Right renal cortex interstitium (tissue), 3 donors: Measurements from ENCODE around the gene ABCD1. TPM values are rescaled to one million over a fixed set of nuclear protein-coding genes. Genes with fewer than 3 reads are reported as not detected.
"Not testable (repeated sequence)": the region's sequence is repeated elsewhere in the genome, so short reads cannot be mapped to it uniquely, and the experiment has no call there.

Experiments
- DNase-seq, 3 donors: peaks; one replicate each; pipeline ENCODE4 v3.0.0-alpha.2; 2013; ENCODE audit warnings: low read depth in 3 of 3, low spot score in 2 of 3
- polyA plus RNA-seq, 3 donors: library from polyadenylated mRNA; unstranded; fragments of 120-200 nt; gene quantifications; one replicate each; pipeline ENCODE4 v1.2.1, GENCODE V29; 2013; ENCODE audit not compliant: insufficient read length in 3 of 3

ABCD1 gene
- polyA plus RNA-seq, 3 donors: 7.2 to 7.7 (median 7.4) TPM

DNA sequence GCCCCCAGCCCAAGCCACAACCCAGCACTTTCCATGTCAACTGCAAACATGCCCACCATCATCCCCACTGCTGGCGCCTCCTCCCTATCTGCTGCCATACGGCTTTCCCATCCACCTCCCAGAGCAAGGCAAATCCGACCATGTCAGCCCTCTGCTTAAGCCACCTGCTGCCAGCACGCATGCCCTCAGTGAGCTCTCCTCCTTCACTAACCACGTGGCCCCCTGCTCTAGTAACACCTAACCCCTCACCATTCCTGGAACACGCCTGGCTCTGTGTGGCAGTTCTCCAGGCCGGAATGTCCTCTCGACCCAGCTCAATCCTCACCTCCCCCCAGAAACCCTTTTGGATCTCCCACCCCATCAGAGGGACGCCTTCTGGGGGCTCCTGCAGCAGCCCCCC lies 17.9 kb upstream of the ABCD1 start:
- no peak for DNase-seq

DNA sequence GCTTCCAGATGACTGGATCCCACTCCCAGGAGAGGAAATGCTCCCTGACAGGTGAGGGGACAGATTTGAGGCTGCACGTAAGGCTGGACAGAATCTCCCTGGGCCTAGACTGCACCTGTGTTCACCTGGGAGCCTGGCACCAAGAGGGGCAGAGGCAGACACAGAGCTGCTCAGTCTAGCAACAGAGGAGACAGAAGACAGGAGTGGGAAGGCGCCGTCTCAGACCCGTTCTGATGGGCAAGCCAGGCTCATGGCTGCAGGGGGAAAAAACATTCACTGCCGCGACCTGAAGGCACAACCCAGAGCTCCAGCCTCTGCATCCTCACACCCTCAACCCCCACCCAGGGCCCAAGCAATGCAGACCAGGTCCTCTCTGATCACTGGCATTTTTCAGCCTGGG lies 17.2 kb upstream of the ABCD1 start:
- no peak for DNase-seq

DNA sequence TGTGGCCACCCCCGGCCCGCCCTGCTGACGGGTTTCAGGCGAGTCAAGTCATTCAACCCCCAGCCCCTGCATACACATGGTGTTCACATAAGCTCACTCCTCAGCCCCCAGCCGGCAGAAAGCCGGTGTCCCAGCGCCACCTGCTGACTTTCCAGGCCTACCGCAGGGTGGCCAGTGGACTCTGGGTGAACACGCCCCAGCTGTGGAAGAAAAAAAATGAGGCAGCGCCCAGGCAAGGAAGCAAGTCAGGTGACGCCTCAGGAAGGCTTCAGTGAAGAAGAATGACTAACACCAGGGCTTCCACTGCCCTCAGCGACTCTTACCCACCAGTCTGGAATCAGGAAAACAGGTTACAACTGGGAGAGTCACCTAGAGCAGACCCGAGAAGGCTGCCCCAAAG lies 16.2 kb upstream of the ABCD1 start:
- no peak for DNase-seq

DNA sequence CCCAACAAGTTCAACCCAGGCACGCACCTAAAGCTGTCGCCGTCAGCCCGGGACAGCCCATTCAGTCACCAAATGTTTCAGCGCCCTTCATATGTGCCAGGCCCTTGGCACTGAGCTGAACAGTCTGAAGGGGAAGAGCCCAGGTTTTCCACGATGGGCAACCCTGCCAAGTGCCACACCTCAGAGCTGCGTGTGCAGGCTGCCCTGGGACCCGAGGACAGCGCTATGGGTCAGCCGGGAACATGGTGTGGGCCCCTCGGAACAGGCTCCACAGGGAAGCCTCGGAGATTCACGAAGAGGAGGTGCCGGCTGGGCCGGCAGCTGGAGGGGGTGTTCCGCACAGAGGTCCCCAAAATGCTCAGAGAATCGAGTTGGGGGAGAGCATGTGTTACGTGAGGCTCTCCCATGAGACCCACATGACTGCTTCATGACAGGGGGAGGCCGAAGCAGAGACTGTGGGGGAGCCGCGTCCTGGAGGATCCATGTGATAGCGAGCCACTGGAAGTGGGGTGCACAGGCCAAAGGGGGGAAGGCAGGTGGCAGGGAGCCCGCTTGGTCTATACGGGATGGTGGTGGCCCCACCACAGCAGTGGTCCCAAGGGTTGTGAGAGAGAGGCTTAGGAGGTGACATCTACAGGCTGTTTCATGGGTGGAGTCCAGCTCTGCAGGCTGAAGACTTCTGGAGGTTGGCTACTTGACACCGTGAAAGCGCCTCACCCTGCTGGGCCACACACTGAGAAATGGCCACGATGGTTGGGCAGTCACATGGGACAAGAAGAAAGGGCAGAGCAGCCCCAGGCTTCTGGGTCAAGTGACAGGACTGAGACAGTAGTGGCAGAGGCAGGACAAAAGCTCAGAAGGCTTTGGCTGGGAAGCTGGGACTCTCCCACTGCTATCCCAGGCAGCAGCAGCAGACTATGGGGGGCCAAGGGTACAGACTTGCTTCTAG lies 14.7 kb upstream of the ABCD1 start:
- DNase-seq: no peak

DNA sequence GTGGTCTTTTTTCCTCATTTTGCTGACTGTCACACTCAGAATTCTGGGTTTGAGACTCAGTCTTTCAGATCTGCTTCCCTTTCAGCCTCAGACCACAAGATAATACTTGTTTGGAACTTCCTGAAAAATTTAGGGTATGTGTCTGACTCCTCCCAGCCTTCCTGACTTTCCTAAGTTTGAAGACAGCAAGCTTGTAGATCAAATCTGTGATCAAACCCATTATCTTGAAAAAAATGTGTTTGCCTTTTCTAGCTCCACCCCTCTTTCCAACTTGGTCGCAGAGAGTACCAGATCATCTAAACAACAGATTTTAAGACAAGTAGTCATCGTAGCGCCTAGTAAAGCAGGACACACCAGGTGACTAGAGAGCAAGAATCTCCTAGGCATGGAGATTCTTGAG lies 10.4 kb upstream of the ABCD1 start:
- no peak for DNase-seq

DNA sequence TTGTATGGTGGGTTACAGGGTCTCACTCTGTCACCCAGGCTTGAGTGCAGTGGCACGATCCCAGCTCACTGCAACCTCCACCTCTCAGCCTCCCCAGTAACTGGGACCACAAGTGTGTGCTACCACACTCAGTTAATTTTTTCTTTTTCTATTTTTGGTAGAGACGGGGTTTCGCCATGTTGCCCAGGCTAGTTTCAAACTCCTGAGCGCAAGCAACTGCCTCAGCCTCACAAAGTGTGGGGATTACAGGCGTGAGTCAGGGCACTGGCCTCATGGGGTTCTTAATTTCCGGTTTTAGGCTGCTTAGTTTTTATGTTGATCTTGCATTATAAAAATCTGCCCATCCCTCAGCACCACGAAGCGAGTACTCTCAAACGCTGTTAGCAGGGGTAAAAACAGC lies 7.2 kb upstream of the ABCD1 start:
- no peak for DNase-seq

DNA sequence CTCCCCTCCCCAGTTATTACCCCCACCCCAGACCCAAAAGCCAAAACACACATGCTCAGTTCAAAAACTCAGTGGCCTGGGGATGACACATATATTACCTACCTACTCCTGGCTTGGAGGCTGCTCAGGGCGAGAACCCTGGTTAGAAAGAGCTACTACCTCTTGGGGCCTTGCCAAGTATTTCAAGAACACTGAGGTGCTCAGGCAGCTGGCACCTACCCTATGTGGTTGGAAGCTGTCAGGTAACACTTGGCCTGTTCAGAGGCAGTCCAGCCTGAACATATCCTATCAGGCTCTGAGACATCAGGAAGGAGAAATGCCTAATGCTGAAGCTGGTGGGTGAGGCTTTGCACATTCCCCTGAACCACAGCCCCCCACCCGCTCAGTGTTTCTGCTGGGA lies 5.4 kb upstream of the ABCD1 start:
- DNase-seq: no peak

DNA sequence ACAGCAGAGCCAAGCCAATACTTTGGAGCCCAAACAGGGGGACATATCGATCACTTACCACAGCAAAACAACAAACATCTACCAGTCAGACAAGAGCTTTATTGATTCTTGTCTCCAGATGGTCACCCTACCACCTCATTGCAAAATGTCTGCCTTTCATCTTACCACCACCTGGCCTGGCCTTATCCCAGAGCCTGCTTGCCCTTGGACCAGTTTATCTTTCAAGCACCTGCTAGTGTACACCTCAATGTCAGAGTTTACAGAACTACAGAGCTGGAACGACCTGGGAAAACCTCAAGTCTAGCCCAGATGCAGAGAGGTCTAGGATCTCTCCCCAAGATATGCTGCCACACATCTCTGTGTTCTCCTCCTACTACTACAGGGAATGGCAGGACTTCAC lies 5.0 kb upstream of the ABCD1 start:
- DNase-seq: no peak

DNA sequence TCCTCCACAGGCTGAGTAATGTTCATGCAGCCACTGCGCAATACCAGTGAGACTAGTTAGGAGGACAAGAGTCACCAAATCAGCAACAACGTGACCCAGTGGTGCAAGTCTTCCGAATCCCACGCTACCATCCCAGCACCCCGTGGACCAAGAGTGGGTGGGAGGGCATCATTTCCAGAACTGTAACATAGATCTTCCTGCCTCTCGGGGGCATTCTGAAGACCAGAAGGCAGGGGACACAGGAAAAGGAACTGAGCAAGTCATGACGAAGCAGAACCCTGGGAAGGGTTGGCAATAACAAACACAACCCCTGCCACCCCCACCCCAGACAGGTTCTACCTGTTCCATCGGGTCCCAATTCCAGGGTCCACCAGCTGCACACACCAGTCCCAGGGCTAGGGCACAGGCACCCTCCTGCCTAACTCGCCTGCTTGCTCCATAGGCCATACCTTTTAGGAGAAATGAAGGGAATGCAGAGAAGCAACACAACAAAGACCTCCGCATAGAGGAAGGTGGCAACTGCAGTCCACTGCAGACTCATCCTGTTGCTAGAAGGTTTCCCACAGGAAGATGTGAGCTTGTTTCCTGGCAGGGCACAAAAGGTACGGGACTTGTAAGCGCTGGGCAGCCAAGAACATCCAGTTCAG lies 1.8 kb upstream of the ABCD1 start:
- DNase-seq: no peak

DNA sequence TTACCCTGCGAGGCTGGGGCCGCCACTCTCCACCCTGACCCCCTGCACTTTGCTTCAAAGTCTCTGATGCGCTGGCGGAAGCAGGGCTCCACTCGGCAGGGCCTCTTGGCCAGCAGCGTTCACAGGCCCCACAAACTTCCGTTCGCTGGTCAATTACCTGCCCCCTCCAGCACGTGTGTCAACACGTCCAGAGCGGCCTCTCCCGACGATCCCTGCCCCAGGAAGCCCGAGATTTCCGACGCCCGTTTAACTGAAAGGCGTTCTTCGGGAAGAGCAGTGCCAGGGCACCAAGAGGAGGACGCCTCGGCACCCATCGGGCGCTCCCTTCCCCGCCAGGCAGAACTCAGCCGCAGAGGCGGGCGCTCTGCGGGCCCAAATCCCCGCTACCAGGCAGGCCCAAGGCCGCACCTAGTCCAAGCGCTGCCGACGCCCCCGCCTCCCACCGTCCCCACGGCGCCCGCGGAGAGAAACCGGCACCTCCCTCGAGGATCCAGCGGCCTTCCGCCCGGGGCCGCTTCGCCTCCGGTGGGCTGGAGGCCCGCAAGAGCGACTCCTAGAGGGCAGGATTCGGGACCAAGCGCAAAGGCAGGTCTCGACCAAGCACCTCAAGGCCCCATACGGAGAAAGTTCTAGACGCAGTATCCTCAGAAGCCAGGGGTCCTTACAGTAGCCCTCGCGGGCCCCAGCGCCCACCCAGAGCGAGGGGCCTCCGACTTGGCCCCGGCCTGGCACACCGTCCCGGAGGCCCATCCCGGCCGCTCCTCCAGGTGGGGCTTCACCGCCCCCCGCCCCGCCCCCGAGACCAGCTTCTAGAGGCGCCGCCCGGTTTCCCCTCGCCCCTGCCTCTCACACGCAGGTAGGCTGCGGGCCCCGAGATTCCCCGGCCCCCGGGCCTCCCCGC lies 1.1 kb upstream of the ABCD1 start:
- no peak for DNase-seq

DNA sequence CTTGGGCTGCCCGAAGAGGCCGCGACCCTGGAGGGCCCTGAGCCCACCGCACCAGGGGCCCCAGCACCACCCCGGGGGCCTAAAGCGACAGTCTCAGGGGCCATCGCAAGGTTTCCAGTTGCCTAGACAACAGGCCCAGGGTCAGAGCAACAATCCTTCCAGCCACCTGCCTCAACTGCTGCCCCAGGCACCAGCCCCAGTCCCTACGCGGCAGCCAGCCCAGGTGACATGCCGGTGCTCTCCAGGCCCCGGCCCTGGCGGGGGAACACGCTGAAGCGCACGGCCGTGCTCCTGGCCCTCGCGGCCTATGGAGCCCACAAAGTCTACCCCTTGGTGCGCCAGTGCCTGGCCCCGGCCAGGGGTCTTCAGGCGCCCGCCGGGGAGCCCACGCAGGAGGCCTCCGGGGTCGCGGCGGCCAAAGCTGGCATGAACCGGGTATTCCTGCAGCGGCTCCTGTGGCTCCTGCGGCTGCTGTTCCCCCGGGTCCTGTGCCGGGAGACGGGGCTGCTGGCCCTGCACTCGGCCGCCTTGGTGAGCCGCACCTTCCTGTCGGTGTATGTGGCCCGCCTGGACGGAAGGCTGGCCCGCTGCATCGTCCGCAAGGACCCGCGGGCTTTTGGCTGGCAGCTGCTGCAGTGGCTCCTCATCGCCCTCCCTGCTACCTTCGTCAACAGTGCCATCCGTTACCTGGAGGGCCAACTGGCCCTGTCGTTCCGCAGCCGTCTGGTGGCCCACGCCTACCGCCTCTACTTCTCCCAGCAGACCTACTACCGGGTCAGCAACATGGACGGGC lies 579 bp downstream of the ABCD1 start:
- DNase-seq: no peak

DNA sequence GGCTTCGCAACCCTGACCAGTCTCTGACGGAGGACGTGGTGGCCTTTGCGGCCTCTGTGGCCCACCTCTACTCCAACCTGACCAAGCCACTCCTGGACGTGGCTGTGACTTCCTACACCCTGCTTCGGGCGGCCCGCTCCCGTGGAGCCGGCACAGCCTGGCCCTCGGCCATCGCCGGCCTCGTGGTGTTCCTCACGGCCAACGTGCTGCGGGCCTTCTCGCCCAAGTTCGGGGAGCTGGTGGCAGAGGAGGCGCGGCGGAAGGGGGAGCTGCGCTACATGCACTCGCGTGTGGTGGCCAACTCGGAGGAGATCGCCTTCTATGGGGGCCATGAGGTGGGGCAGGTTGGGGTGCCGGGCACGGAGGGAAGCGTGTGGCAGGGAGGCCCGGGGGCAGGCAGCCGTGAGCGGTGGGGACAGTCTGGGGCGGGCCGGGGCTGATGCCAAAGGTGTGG lies 1.2 kb downstream of the ABCD1 start:
- DNase-seq: no peak

DNA sequence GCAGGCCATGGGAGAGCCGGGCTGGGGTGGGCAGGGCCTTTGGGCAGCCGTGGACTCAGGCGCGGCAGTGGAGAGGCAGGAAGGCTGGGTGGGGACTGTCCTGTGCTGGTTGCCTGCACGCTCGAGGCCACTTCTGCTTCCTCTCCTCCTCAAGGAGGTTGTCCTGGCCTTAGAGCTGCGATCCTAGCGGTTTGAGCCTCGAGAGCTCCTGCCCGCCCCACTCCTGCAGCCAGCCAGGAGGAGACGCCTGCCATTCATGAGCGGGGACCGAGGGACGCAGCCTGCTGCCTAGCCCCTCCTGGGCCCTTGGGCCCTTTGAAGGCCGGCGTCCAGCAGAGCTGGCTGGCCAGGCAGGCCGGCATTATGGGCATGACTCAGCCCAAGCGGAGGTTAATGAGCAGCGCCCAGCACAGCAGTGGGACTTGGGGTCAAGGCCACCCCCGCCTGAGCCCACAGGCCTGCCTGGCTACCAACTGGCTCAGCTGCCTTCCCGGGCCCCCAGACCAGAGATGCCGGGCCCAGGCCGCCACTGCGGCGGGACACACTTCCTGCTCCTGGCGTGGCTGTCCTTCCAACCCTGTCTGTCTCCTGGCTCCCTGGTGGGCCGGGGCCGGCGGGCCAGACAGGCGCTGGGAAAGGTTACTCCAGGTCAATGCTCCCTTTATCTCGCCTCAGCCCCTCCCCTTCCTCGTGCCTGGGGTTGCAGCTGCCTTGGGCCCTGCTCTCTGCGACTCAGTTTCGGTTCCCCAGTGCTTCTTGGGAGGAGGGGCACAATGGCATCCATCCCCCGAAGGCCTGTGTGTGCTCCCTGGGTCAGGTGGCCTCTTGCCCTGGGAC lies 1.8 kb downstream of the ABCD1 start:
- no peak for DNase-seq

DNA sequence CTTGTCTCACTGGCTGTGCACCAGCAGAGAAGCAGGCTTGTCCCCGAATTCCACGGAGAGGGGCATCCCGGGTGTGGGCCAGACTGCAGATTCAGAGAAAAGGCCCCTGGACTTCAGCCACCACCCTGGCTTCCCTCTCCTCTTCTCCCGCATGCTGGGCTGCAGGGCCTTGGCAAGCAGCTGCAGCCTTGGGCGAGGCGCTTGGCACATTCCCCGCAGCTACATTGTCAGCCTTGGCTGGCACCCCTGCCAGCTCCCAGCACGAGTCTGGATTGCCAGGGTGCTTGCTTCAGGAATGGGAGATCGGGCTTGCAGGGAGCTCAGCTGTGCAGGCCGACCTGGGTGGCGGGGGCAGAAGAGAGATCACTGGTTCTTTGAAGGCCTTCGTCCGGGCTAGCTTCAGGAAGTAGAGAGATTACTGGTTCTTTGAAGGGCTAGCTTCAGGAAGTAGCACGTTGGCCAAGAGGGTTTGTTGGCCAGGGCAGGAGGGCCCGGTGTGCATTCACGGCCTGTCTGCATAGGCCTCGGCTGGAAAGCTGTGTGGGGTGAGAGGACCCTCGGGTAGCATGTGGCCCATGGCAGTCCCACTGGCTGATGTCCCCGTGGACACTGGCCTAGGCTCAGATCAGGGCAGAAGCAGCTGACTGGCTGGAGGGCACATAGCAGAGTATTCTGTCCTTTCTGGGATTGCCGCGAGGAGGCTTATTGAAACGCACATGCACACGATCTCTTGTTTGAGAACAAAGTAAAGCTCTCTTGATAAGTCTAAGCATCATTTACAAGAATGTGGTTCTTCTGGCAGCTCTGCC lies 2.7 kb downstream of the ABCD1 start:
- DNase-seq: no peak

DNA sequence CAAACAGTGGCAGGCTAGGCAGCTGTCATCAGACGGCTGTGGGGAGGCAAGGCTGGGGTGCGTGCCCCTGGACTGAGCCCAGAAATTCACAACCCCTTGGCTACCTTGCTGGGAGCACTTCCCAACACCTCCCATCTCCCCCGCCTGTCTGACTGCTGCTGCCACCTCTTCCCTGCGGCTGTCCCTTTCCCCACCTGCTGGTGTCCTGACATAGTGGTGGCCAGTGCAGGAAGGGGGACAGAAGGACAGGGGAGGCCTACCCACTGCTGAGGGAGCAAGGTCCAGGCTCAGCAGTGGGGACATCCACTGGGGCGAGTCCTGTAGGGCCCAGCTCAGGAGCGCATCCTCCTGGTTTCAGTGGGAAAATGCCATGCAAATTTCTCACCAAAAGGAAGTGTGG lies 3.4 kb downstream of the ABCD1 start:
- no peak for DNase-seq

DNA sequence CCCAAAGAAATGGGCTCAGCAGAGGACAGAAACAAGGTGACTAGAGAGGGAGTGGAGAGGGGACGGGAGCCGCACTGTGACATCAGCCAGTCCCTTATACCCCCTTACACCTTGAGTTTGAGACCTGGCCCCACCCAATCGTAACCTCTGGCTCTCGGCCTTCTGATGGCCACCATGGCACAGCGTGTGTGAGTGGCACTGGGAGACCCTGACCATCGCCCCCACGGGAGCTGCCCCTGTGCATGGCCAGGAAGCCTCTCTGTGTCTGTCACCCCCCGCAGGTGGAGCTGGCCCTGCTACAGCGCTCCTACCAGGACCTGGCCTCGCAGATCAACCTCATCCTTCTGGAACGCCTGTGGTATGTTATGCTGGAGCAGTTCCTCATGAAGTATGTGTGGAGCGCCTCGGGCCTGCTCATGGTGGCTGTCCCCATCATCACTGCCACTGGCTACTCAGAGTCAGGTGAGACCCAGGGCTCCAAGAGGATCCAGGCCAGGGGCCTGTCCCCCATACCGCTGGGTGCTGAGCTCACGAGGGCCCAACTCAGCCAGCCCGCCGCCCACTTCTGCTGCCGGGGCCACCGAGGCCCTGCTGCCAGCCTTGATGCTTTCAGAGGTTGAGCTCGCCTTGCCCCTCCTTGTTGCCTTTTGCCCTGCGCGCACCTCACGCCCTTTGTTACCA lies 4.4 kb downstream of the ABCD1 start:
- DNase-seq: no peak

DNA sequence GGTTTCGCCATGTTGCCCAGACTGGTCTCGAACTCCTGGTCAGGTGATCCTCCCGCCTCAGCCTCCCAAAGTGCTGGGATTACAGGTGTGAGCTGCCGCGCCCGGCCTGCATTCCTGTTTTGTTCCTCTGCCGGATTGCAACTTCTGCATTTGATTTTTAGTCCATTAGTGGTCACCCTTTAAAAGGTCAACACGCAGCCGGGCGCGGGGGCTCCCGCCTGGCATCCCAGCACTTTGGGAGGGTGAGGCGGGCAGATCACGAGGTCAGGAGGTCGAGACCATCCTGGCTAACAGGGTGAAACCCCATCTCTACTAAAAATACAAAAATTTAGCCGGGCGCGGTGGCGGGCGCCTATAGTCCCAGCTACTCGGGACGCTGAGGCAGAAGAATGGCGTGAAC lies 5.5 kb downstream of the ABCD1 start:
- DNase-seq: not testable (repeated sequence)
